HG02981 (cell line): ENCODE measurements around the gene PDIA5.

Experiments
- ATAC-seq: cut with Tn5 transposase; IDR thresholded peaks from one replicate; pipeline ENCODE4 v1.9.1; 2021; ENCODE audit warnings: mild to moderate bottlenecking, moderate library complexity; ENCODE audit not compliant: unreplicated experiment

Gene PDIA5

GRCh38 chr3:123070510-123070909 is 3.7 kb downstream of the PDIA5 start:
- no peak for ATAC-seq

- ATAC-seq = no peak
These were observed 4.3 kb downstream of the PDIA5 start for GRCh38 chr3:123071146-123071545.

GRCh38 chr3:123071581-123071980 is 4.8 kb downstream of the PDIA5 start:
- ATAC-seq = no peak

GRCh38 chr3:123072152-123072551 is 5.3 kb downstream of the PDIA5 start:
- no peak for ATAC-seq

GRCh38 chr3:123072564-123072963 is 5.7 kb downstream of the PDIA5 start:
- no peak for ATAC-seq

- no peak for ATAC-seq
These were observed 8.5 kb downstream of the PDIA5 start for GRCh38 chr3:123075359-123075758.

GRCh38 chr3:123076112-123076495 is 9.3 kb downstream of the PDIA5 start:
- no peak for ATAC-seq

- ATAC-seq = no peak
These were observed 9.9 kb downstream of the PDIA5 start for GRCh38 chr3:123076496-123077418.

GRCh38 chr3:123078101-123078500 is 11.3 kb downstream of the PDIA5 start:
- no peak for ATAC-seq

- ATAC-seq = no peak
These were observed 14.2 kb downstream of the PDIA5 start for GRCh38 chr3:123080864-123081562.

GRCh38 chr3:123081718-123082369 is 15.0 kb downstream of the PDIA5 start:
- ATAC-seq = peak; percentile 12

GRCh38 chr3:123082370-123083065 is 15.7 kb downstream of the PDIA5 start:
- ATAC-seq = peak; percentile 44

- no peak for ATAC-seq
These were observed 16.7 kb downstream of the PDIA5 start for GRCh38 chr3:123083383-123084124.

GRCh38 chr3:123084192-123084591 is 17.4 kb downstream of the PDIA5 start:
- no peak for ATAC-seq

GRCh38 chr3:123084738-123085237 is 18.0 kb downstream of the PDIA5 start:
- ATAC-seq = no peak

- ATAC-seq = no peak
These were observed 18.6 kb downstream of the PDIA5 start for GRCh38 chr3:123085293-123085931.

GRCh38 chr3:123085932-123086627 is 19.3 kb downstream of the PDIA5 start:
- ATAC-seq = no peak

GRCh38 chr3:123088387-123088786 is 21.6 kb downstream of the PDIA5 start:
- no peak for ATAC-seq
